K562 (cell line): Measurements from ENCODE around the gene HVCN1. TPM values are rescaled to one million over a fixed set of nuclear protein-coding genes. Genes with fewer than 3 reads are reported as not detected.

Experiments used
- CREBBP ChIP-seq: IDR thresholded peaks from one replicate; pipeline ENCODE4 v1.6.1; 2012; ENCODE audit warnings: low read depth, mild to moderate bottlenecking, control low read depth, inconsistent platforms, low read length
- ELF1 ChIP-seq: fragments of 200-800 bp; sonication (Bioruptor generic); IDR thresholded peaks from 2 replicates; pipeline ENCODE4 v1.6.1; 2016; ENCODE audit warnings: missing genetic modification characterization, missing compliant biosample characterization
- ESRRB ChIP-seq: fragments of 250-450 bp; sonication (Bioruptor Pico); IDR thresholded peaks from 2 replicates; pipeline ENCODE4 v1.5.0; 2020; ENCODE audit warnings: mild to moderate bottlenecking, moderate library complexity, borderline replicate concordance
- FOXA3 ChIP-seq, 2 experiments: fragments of 450-650 bp in 1 of 2; sonication (generic) in 1 of 2; formaldehyde crosslinking; IDR thresholded peaks in 1 of 2; conservative IDR thresholded peaks in 1 of 2; 2 replicates each; pipeline versions ENCODE4 v1.4.0 to v1.8.0; 2020 to 2022; ENCODE audit warnings: mild to moderate bottlenecking in 2 of 2, missing genetic modification reagents in 1 of 2
- GABPB2 ChIP-seq: fragments of 250-450 bp; sonication (Bioruptor Pico); conservative IDR thresholded peaks from 2 replicates; pipeline ENCODE4 v1.5.1; 2021; ENCODE audit warnings: mild to moderate bottlenecking
- HMG20A ChIP-seq: fragments of 450-650 bp; formaldehyde crosslinking; conservative IDR thresholded peaks from 2 replicates; pipeline ENCODE4 v1.4.0; 2020; ENCODE audit warnings: mild to moderate bottlenecking, mixed read lengths
- HNRNPUL1 ChIP-seq: fragments of 200-400 bp; formaldehyde crosslinking; IDR thresholded peaks from 2 replicates; pipeline ENCODE4 v1.6.1; 2017; ENCODE audit warnings: low read length
- L3MBTL2 ChIP-seq: fragments of 450-650 bp; IDR thresholded peaks from 2 replicates; pipeline ENCODE4 v1.6.1; 2016; ENCODE audit warnings: mild to moderate bottlenecking, moderate library complexity
- MEIS2 ChIP-seq: fragments of 450-650 bp; IDR thresholded peaks from 2 replicates; pipeline ENCODE4 v1.6.1; 2014; ENCODE audit warnings: mild to moderate bottlenecking; ENCODE audit not compliant: partially characterized antibody
- NFIC ChIP-seq: fragments of 450-650 bp; IDR thresholded peaks from 2 replicates; pipeline ENCODE4 v1.6.1; 2017; ENCODE audit warnings: mild to moderate bottlenecking, inconsistent platforms
- SMARCE1 ChIP-seq: fragments of 450-650 bp; IDR thresholded peaks from 2 replicates; pipeline ENCODE4 v1.7.1; 2016; ENCODE audit warnings: mild to moderate bottlenecking
- USF2 ChIP-seq: sonication (generic); formaldehyde crosslinking; IDR thresholded peaks from 2 replicates; pipeline ENCODE4 v1.5.0; 2020; ENCODE audit warnings: missing genetic modification reagents
- ZBTB11 ChIP-seq, 3 experiments: fragments of 200-800 bp in 1 of 3; fragments of 250-450 bp in 1 of 3; fragments of 450-650 bp in 1 of 3; sonication (Bioruptor Pico) in 1 of 3; sonication (Bioruptor generic) in 1 of 3; formaldehyde crosslinking in 1 of 3; IDR thresholded peaks; 2 replicates each; pipeline versions ENCODE4 v1.6.1 to v1.8.0; 2016 to 2022; ENCODE audit warnings: mild to moderate bottlenecking in 2 of 3, missing genetic modification characterization in 2 of 3, missing compliant biosample characterization in 1 of 3, moderate library complexity in 1 of 3
- ZBTB33 ChIP-seq: sonication (generic); formaldehyde crosslinking; IDR thresholded peaks from 2 replicates; pipeline ENCODE4 v1.8.1; 2023; ENCODE audit warnings: mild to moderate bottlenecking, missing genetic modification reagents
- ZNF263 ChIP-seq: sonication (generic); formaldehyde crosslinking; IDR thresholded peaks from 2 replicates; pipeline ENCODE4 v1.8.0; 2022; ENCODE audit warnings: mild to moderate bottlenecking, missing genetic modification reagents, borderline replicate concordance
- ZNF561 ChIP-seq: fragments of 450-650 bp; formaldehyde crosslinking; conservative IDR thresholded peaks from 2 replicates; pipeline ENCODE4 v1.4.0; 2020; ENCODE audit warnings: mild to moderate bottlenecking, moderate library complexity
- ZNF57 ChIP-seq: fragments of 450-650 bp; formaldehyde crosslinking; IDR thresholded peaks from 2 replicates; pipeline ENCODE4 v1.4.0; 2020; ENCODE audit warnings: mild to moderate bottlenecking, moderate library complexity
- ZNF586 ChIP-seq: fragments of 450-650 bp; formaldehyde crosslinking; conservative IDR thresholded peaks from 2 replicates; pipeline ENCODE4 v1.4.0; 2020; ENCODE audit warnings: mild to moderate bottlenecking, moderate library complexity
- ZNF77 ChIP-seq: fragments of 250-450 bp; sonication (Bioruptor Pico); IDR thresholded peaks from 2 replicates; pipeline ENCODE4 v1.5.0; 2020
- ZNF79 ChIP-seq: fragments of 250-450 bp; sonication (Bioruptor Pico); IDR thresholded peaks from 2 replicates; pipeline ENCODE4 v1.4.0; 2020; ENCODE audit warnings: low read depth, mild to moderate bottlenecking, moderate library complexity
- ZZZ3 ChIP-seq: fragments of 450-650 bp; IDR thresholded peaks from 2 replicates; pipeline ENCODE4 v1.6.1; 2016; ENCODE audit warnings: antibody characterized with exemption, mild to moderate bottlenecking, moderate library complexity
- polyA plus RNA-seq, 8 experiments: library from polyadenylated mRNA; depleted of rRNA in 4 of 8; stranded (reverse) in 5 of 8; unstranded in 3 of 8; fragments of >200 nt; fragmentation: Nextera tagmentation in 2 of 8; fragmentation: Illumina TruSeq in 1 of 8; extraction: Ambion mirVana in 2 of 8; extraction: Trizol in 1 of 8; gene quantifications; 2 replicates each; pipeline versions ENCODE4 v1.2.1 to v1.2.3, GENCODE V29; 2011 to 2014; ENCODE audit warnings: inconsistent platforms in 1 of 8, missing spikeins in 1 of 8
- total RNA-seq, 7 experiments: library from RNA; depleted of rRNA in 6 of 7; stranded (reverse); fragments of >200 nt in 6 of 7; fragmentation: Illumina TruSeq in 2 of 7; extraction: Trizol in 2 of 7; gene quantifications; 2 replicates each; pipeline versions ENCODE4 v1.2.1 to v1.2.3, GENCODE V29; 2011 to 2021; ENCODE audit warnings: low replicate concordance in 1 of 7

Gene HVCN1
- total and polyA plus RNA-seq, 9 of the 15 experiments (the other 6 are each of a cell fraction or from before 2014, with no cell fraction given) = 0.21 to 1.4 (median 0.74) TPM

- TF ChIP-seq FOXA3 (CRISPR knock-in tag; conservative IDR thresholded peaks at IDR 0.05 in 1 of 2, IDR thresholded peaks at IDR 0.05 in 1 of 2) = peak in 1 of 2 experiments; percentile 48; a peak in 1 of 4 replicates
- no peak for TF ChIP-seq GABPB2
- TF ChIP-seq HNRNPUL1 = no peak
- 0 out of 2 replicates have a peak, but pooled peaks have one; percentile 40 for TF ChIP-seq ELF1 (tag)
- no peak for TF ChIP-seq ZNF57 (CRISPR knock-in tag)
- TF ChIP-seq ZBTB33 = peak; percentile 76; the same call in 1 of the 2 replicates
- TF ChIP-seq NFIC = peak; percentile 52
- no peak for TF ChIP-seq HMG20A (CRISPR knock-in tag)
- TF ChIP-seq L3MBTL2 = peak; percentile 95
- no peak for TF ChIP-seq ZNF79 (CRISPR knock-in tag)
- no peak for TF ChIP-seq CREBBP
- no peak for TF ChIP-seq ESRRB (CRISPR knock-in tag)
- no peak for TF ChIP-seq ZNF586 (CRISPR knock-in tag)
- peak; percentile 92 for TF ChIP-seq SMARCE1
- TF ChIP-seq ZNF77 (CRISPR knock-in tag) = no peak
- peak; percentile 41; the same call in 1 of the 2 replicates for TF ChIP-seq USF2 (CRISPR knock-in tag)
- TF ChIP-seq ZNF263 = peak; percentile 92
- peak; percentile 14 for TF ChIP-seq MEIS2
- TF ChIP-seq ZNF561 (CRISPR knock-in tag) = no peak
- TF ChIP-seq ZZZ3 = no peak
- TF ChIP-seq ZBTB11 (CRISPR knock-in tag; IDR thresholded peaks at IDR 0.05) = peak in 1 of 3 experiments; percentile 51; a peak in 1 of 6 replicates
Observed at GRCh38 chr12:110698171-110698902, 9.4 kb upstream of the HVCN1 start (continued).
